Measurements from ENCODE around the gene TANGO2.

TANGO2 gene

DNA sequence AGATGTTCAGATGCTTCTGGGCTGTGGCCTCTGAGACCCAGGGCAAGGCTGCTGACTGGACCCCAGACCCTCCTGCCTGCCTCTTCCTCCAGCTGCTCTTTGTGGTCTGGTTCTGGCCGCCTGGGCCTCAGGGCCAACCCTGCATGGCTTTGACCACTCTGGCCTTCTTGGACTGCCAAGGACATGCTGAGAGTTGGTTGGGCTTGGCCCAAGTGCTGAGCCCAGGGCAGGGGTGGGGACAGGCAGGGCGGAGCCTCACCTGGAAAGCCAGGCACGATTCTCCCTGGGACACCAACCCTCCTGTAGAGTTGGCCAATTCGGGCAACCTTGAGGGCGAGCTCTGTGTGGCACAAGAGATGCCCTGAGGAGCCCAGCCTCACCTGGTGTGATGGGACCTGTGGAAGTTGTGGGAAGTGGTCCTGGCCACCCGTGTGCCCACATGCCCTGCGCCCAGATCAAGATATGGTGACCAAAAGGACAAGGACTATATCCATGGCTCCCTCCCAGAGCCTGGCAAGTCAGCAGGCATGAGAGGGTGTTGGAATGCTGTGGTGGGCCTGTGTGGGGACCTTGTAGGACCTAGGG, 11.6 kb downstream of the TANGO2 start:
- Histone ChIP-seq H3K36me3 (no peaks in the 10 kb centered on the region), H3K4me3 (ENCODE audit: low read depth, low read length) (no peak overlapping the region), H3K9me3 (no peaks in the 10 kb centered on the region), H3K4me1 (peaks cover 2% of the 10 kb centered on the region; the same call in 1 of the 2 replicates), H3K27me3 (no peaks in the 10 kb centered on the region)
- no peak for DNase-seq
- TF ChIP-seq, protein P1, sequence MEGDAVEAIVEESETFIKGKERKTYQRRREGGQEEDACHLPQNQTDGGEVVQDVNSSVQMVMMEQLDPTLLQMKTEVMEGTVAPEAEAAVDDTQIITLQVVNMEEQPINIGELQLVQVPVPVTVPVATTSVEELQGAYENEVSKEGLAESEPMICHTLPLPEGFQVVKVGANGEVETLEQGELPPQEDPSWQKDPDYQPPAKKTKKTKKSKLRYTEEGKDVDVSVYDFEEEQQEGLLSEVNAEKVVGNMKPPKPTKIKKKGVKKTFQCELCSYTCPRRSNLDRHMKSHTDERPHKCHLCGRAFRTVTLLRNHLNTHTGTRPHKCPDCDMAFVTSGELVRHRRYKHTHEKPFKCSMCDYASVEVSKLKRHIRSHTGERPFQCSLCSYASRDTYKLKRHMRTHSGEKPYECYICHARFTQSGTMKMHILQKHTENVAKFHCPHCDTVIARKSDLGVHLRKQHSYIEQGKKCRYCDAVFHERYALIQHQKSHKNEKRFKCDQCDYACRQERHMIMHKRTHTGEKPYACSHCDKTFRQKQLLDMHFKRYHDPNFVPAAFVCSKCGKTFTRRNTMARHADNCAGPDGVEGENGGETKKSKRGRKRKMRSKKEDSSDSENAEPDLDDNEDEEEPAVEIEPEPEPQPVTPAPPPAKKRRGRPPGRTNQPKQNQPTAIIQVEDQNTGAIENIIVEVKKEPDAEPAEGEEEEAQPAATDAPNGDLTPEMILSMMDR (IDR thresholded peaks at IDR 0.05; ENCODE audit: low read depth, low read length): no peak

DNA sequence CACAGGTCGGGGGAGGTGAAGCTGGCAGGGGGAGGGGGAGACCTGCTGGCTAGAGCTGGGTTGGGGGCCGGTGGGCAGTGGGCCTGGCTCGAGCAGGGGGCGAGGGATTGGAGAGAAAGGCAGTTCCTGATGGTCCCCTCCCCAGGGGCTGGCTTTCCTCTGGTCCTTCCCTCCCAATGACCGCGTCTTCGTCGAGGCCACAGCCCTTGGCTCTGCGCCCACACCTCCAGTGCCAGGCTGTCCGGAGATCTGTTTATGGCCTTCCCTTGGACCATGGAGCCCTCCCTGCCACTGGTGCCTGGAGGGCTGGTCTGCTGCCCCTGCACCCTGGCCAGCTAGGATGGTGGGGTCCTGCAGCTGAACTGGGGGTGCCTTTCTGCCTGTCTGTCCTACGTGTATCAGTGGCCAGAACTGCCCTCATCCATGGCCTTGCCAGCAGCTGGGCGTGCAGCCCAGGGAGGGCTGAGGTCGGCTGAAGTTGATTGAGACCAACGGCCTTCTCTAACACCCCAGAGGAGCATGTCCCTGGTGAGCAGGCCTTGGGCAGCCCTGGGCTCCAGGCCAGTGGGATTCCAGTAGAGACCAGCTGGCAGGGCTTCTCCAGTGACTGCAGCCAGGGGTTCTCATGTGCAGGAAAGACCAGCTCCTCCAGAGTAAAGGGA, 12.3 kb downstream of the TANGO2 start:
- no peaks in the 10 kb centered on the region for H3K27me3 ChIP-seq
- peaks cover 8% of the 10 kb centered on the region; the same call in 1 of the 2 replicates for H3K4me1 ChIP-seq
- TF ChIP-seq, protein P1 (IDR thresholded peaks at IDR 0.05; ENCODE audit: low read depth, low read length): no peak
- DNase-seq: no peak
- no peaks in the 10 kb centered on the region for H3K36me3 ChIP-seq
- H3K9me3 ChIP-seq: no peaks in the 10 kb centered on the region
- H3K4me3 ChIP-seq (ENCODE audit: low read depth, low read length): no peak overlapping the region

DNA sequence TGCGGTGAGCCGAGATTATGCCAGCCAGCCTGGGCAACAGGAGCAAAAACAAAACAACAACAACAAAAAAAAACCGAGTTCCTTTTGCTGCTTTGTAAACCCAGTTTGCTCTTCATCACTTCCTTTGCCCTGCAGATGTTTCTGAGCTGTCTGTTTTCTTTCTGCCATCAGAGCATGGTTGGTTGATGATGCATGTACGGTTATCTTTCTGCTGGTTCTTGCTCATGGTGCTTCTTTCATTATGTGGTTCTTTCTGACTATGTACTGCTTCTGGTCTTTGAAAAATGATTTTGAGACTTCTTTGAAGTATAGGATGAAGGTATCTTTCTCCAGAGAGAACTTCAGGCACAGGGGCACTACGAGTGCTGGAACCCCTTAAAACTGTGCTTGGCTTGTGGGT, 13.2 kb downstream of the TANGO2 start:
- no peak overlapping the region for H3K4me3 ChIP-seq (ENCODE audit: low read depth, low read length)
- no peaks in the 10 kb centered on the region for H3K27me3 ChIP-seq
- H3K36me3 ChIP-seq: no peaks in the 10 kb centered on the region
- TF ChIP-seq, protein P1 (IDR thresholded peaks at IDR 0.05; ENCODE audit: low read depth, low read length): no peak
- H3K4me1 ChIP-seq: peaks cover 8% of the 10 kb centered on the region; the same call in 1 of the 2 replicates
- H3K9me3 ChIP-seq: no peaks in the 10 kb centered on the region
- no peak for DNase-seq

DNA sequence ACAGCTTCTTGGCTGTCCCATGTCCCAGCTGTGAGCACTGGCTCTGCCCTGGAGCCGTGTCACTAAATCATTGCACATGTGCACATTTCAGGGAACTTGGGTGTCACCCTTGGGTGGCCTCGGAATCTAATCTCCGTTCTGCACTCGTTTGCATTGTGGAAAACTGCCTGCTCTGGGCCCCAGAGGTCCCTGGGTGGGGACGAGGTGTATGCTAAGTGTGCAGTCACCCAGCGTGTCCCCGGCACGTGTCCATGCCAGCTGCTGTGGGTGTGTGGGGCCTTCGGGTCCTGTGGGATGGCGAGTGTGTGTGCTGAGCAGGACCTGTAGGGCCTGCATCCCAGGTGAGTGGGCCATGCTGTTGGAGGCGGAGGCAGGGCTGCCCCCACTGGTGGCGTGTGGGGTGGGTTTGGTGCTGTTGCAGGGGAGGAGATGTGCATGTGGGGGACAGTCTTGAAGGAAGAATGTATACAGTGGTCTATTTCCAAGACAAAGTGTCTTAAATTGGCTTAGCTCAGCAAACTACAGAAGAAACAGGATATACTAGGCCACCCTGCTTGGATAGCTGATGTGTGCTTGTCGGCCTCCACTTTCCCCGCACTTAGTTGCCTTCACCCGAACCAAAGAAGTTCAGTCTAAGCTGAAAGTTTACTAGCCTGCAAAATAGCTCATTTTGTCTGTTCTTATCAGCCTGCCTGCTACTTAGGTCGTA, 14.6 kb downstream of the TANGO2 start:
- Histone ChIP-seq H3K36me3 (no peaks in the 10 kb centered on the region), H3K9me3 (no peaks in the 10 kb centered on the region), H3K4me3 (ENCODE audit: low read depth, low read length) (no peak overlapping the region), H3K27me3 (no peaks in the 10 kb centered on the region), H3K4me1 (peaks cover 8% of the 10 kb centered on the region; the same call in 1 of the 2 replicates)
- no peak for DNase-seq
- TF ChIP-seq, protein P1 (IDR thresholded peaks at IDR 0.05; ENCODE audit: low read depth, low read length): no peak

DNA sequence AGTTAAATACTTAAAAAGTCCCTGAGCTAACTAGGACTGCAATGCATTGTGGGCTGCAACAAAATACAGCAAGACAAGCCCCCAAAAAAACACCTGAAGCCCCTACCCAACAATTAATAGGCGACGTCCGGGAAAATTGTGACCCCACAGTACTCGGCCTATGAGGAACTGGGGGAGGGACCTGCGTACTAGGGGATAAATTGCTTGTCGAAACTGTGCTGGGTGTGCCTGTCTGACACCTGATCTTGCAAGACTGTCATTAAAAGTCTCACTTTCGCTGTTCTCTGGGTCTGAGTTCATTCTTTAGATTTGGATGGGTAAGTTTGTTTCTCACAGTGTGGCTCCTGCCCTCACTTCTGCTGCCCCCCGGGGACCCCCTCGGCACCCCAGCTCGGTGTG, 15.2 kb downstream of the TANGO2 start:
- TF ChIP-seq, protein P1 (IDR thresholded peaks at IDR 0.05; ENCODE audit: low read depth, low read length): no peak
- Histone ChIP-seq H3K4me1 (peaks cover 8% of the 10 kb centered on the region; the same call in 1 of the 2 replicates), H3K9me3 (no peaks in the 10 kb centered on the region), H3K36me3 (no peaks in the 10 kb centered on the region), H3K4me3 (ENCODE audit: low read depth, low read length) (no peak overlapping the region), H3K27me3 (no peaks in the 10 kb centered on the region)
- DNase-seq: no peak
